ENCODE data around the gene PPAT. TPM values are rescaled to one million over a fixed set of nuclear protein-coding genes. Genes with fewer than 3 reads are reported as not detected.

PPAT gene
- total RNA-seq, 1 donor from 2014 or later: 14.0 TPM

DNA sequence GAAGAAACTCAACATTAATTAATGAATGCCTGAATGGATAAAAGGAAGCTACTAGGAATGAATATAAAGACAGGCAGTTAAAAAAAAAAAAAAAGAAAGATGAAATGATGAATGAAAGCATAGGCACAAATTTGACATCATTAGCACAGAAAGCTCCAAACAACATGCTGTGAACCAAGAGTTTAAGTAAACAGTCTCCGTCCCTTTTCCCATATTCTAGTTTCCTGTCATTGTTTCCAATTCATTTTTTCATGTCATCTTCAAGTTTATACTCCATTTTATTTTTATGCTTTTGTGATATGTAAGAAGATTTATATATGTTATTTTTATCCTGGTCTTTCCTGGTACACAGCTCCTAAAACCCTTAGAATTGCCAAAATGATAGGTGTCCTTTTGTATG lies 30.4 kb downstream of the PPAT start:
- TF ChIP-seq, protein P1, sequence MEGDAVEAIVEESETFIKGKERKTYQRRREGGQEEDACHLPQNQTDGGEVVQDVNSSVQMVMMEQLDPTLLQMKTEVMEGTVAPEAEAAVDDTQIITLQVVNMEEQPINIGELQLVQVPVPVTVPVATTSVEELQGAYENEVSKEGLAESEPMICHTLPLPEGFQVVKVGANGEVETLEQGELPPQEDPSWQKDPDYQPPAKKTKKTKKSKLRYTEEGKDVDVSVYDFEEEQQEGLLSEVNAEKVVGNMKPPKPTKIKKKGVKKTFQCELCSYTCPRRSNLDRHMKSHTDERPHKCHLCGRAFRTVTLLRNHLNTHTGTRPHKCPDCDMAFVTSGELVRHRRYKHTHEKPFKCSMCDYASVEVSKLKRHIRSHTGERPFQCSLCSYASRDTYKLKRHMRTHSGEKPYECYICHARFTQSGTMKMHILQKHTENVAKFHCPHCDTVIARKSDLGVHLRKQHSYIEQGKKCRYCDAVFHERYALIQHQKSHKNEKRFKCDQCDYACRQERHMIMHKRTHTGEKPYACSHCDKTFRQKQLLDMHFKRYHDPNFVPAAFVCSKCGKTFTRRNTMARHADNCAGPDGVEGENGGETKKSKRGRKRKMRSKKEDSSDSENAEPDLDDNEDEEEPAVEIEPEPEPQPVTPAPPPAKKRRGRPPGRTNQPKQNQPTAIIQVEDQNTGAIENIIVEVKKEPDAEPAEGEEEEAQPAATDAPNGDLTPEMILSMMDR (IDR thresholded peaks at IDR 0.05): no peak
- Mint-ChIP-seq H3K27me3 (ENCODE audit: unreplicated experiment) (no peaks in the 10 kb centered on the region), H3K36me3 (ENCODE audit: unreplicated experiment) (peaks cover 13% of the 10 kb centered on the region), H3K4me1 (ENCODE audit: unreplicated experiment) (peaks cover 8% of the 10 kb centered on the region), H3K9me3 (ENCODE audit: unreplicated experiment) (no peaks in the 10 kb centered on the region), H3K27ac (ENCODE audit: unreplicated experiment) (no peak overlapping the region), H3K4me3 (ENCODE audit: unreplicated experiment) (no peak overlapping the region)
- no peak for DNase-seq (ENCODE audit: extremely low spot score, unreplicated experiment)

DNA sequence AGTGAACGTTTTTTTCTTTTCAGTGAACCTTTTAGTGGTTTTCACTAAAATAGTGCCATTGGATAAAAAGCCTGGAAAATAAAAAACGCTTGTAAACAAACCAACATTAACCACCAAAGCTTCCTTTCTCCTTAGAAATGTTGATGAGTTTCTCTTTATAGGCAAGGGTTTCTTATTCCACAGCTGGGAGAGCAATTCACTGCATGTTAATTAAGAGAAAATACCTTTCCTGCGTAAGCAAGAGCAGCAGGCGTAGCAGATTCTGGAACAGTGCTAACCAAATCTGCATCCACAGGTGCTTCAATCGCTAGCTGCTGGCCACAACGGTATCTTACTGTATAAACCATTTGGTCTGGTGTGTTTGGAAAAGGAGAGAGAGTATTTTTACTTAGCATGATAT lies 34.9 kb downstream of the PPAT start:
- Mint-ChIP-seq H3K9me3 (ENCODE audit: unreplicated experiment) (no peaks in the 10 kb centered on the region), H3K36me3 (ENCODE audit: unreplicated experiment) (peaks cover 16% of the 10 kb centered on the region), H3K4me3 (ENCODE audit: unreplicated experiment) (no peak overlapping the region), H3K4me1 (ENCODE audit: unreplicated experiment) (no peaks in the 10 kb centered on the region), H3K27ac (ENCODE audit: unreplicated experiment) (no peak overlapping the region), H3K27me3 (ENCODE audit: unreplicated experiment) (no peaks in the 10 kb centered on the region)
- DNase-seq (ENCODE audit: extremely low spot score, unreplicated experiment): no peak
- TF ChIP-seq, protein P1 (IDR thresholded peaks at IDR 0.05): no peak

DNA sequence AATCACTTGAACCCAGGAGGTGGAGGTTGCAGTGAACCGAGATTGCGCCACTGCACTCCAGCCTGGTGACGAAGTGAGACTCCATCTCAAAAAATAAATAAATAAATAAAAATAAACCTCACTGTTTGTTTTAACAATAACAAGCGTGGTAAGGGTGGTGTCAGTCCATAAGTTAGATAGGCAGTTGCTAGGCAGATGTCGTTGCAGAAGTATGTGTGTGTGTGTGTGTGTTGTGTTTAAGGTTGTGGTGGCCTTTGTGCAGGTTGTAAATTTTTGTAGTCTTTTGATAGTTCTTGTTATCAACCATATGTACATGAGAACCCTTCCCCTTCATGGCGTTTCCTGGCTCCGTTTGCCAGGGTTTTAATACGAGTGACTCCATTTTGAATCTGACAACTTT lies 44.1 kb downstream of the PPAT start:
- H3K27me3 Mint-ChIP-seq (ENCODE audit: unreplicated experiment): no peaks in the 10 kb centered on the region
- no peak overlapping the region for H3K4me3 Mint-ChIP-seq (ENCODE audit: unreplicated experiment)
- no peak overlapping the region for H3K27ac Mint-ChIP-seq (ENCODE audit: unreplicated experiment)
- no peaks in the 10 kb centered on the region for H3K9me3 Mint-ChIP-seq (ENCODE audit: unreplicated experiment)
- TF ChIP-seq, protein P1 (IDR thresholded peaks at IDR 0.05): no peak
- H3K4me1 Mint-ChIP-seq (ENCODE audit: unreplicated experiment): peaks cover 18% of the 10 kb centered on the region
- no peak for DNase-seq (ENCODE audit: extremely low spot score, unreplicated experiment)
- peaks cover 4% of the 10 kb centered on the region for H3K36me3 Mint-ChIP-seq (ENCODE audit: unreplicated experiment)

DNA sequence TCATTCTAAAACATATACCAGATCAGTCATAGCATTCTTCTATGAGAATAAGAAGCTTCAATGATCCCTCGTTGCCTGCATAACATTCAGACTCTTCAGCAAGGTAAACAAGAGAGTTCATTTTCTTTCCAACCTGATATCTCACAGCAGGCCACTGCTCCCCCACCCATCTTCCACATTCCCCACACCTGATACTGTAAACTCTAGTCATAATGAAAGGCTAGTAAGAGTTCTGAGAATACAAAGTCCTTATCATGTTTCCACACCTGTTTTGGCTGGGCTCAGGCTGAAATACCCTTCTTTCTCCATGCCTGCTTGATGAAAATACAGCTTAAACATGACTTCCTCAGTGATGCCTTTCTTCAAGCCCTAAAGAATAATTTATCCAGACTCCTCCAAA lies 45.9 kb downstream of the PPAT start:
- H3K4me1 Mint-ChIP-seq (ENCODE audit: unreplicated experiment): peaks cover 27% of the 10 kb centered on the region
- no peak for DNase-seq (ENCODE audit: extremely low spot score, unreplicated experiment)
- H3K27me3 Mint-ChIP-seq (ENCODE audit: unreplicated experiment): no peaks in the 10 kb centered on the region
- no peaks in the 10 kb centered on the region for H3K36me3 Mint-ChIP-seq (ENCODE audit: unreplicated experiment)
- TF ChIP-seq, protein P1 (IDR thresholded peaks at IDR 0.05): no peak
- no peak overlapping the region for H3K4me3 Mint-ChIP-seq (ENCODE audit: unreplicated experiment)
- H3K27ac Mint-ChIP-seq (ENCODE audit: unreplicated experiment): peak overlapping the region; percentile 25
- H3K9me3 Mint-ChIP-seq (ENCODE audit: unreplicated experiment): no peaks in the 10 kb centered on the region

DNA sequence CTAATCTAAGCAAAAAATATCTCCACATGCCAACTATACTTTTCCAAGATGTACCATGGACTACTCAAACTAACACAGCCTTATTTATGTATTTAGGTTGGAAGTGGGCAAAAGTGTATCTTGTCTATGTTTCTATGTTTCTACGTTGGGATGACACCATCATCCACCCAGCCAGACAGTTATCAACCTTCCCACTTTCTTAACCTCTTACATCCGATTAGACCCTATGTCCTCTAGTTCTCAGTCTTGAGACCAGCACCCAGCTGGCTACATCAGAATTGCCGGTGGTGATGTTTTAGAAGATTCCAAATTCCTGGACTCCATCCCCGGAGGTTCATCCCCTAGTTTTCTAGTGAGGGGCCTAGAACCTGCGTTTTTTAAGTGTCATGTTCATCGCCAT lies 47.1 kb downstream of the PPAT start:
- TF ChIP-seq, protein P1 (IDR thresholded peaks at IDR 0.05): no peak
- Mint-ChIP-seq H3K27ac (ENCODE audit: unreplicated experiment) (peak overlapping the region; percentile 99), H3K4me1 (ENCODE audit: unreplicated experiment) (peaks cover 27% of the 10 kb centered on the region), H3K9me3 (ENCODE audit: unreplicated experiment) (no peaks in the 10 kb centered on the region), H3K36me3 (ENCODE audit: unreplicated experiment) (no peaks in the 10 kb centered on the region), H3K27me3 (ENCODE audit: unreplicated experiment) (no peaks in the 10 kb centered on the region), H3K4me3 (ENCODE audit: unreplicated experiment) (peak overlapping the region; percentile 91)
- no peak for DNase-seq (ENCODE audit: extremely low spot score, unreplicated experiment)
